NCI-H2081 treated with DMSO at 0.1 percent for 48 hours (cell line): ENCODE data around the gene PRXL2B.

Experiments
- DNase-seq: peaks from one replicate; lab custom pipeline; 2025; lab: John Stamatoyannopoulos, UW

The PRXL2B gene

DNA sequence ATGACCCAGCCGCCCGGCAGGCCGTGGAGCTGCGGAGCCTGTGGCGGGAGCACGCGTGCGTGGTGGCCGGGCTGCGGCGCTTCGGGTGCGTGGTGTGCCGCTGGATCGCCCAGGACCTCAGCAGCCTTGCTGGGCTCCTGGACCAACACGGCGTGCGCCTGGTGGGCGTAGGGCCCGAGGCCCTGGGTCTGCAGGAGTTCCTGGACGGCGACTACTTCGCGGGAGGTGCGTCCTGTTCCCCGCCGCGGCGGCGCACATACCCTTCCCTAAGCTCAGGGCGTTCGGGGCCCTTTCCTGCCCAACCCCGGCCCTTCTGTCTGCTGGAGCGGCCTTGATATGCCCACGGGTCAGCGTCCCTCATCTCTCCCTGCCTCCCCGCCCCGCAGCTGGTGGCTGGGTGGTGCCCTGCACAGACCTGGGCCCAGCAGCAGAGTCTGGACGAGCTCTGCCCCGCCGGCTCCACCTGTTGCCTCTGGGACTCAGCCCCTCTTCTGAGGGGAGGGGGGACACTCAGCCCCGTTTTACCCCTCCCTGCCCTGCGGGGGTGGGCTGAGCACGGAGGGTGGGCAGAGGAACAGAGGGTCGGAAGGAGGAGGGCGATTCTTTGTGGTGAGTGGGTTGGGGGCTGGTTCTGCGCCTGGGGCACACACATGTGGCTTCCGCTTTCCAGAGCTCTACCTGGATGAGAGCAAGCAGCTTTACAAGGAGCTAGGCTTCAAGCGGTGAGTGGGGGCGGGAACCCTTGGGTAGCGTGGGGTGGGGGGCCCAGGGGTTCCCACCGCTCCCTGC lies 688 bp downstream of the PRXL2B start:
- DNase-seq, result no peak

DNA sequence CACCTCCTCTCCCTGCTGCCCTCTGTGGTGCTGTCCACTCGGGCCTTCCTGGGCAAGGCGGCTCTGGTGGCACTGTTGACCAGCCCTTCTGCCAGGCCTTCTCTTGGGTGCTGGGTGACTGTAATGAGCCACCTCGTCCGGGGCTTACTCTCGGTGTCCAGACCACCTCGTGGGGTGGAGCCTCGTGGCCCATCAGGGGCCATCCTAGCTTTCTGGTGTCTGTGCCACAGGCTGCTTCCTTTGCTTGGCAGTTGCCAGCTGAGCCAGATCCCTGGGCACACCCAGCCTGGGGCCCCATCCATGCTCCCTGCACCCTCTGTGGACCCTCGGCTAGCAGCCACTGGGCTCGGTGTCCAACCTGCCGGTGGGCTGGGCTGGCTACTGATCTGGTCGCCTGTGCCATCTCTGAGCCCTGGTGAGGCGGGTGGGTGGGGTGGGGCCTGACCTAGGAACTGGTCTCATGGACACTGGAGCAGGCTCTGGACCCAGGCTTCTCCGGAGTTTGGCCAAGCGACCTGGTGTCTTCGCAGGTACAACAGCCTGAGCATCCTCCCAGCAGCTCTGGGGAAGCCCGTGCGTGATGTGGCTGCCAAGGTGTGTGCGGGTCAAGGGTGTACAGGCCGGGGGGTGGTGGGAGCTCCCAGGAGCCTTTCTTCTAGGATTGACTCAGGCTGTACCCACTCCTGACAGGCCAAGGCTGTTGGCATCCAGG lies 1.4 kb downstream of the PRXL2B start:
- no peak for DNase-seq

DNA sequence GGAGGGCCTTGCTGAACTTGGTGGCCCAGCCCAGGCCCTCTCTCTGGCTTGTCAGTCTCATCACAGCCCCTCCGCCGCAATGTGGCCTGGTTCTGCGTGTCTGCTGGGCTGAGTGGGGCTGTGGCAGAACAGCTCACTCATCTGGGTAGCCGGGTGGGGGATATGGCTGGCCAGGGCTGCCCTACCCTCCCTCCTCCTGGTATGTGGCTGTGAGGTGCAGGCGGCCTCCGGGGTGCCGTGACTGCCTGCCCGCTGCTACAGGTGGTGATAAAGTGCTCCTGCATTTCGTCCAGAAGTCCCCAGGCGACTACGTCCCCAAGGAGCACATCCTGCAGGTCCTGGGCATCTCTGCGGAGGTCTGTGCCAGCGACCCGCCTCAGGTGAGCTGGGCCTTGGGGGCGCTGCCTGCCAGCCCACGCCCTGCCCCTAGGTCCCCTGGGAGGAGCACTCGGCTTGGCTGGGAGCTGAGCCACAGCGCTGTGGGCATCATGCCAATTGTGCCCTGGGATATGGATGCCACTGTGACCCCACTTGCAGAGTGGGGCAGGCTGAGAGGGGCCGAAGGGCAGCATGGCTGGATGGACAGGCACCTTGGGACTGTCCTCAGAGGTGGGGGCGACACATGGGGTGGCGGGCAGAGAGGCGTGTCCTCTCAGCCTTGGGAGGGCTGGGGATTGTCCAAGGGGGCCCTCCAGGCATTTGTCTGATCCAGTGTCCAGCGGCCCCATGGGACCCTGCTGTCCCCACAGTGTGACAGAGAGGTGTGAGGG lies 2.3 kb downstream of the PRXL2B start:
- DNase-seq, result no peak

DNA sequence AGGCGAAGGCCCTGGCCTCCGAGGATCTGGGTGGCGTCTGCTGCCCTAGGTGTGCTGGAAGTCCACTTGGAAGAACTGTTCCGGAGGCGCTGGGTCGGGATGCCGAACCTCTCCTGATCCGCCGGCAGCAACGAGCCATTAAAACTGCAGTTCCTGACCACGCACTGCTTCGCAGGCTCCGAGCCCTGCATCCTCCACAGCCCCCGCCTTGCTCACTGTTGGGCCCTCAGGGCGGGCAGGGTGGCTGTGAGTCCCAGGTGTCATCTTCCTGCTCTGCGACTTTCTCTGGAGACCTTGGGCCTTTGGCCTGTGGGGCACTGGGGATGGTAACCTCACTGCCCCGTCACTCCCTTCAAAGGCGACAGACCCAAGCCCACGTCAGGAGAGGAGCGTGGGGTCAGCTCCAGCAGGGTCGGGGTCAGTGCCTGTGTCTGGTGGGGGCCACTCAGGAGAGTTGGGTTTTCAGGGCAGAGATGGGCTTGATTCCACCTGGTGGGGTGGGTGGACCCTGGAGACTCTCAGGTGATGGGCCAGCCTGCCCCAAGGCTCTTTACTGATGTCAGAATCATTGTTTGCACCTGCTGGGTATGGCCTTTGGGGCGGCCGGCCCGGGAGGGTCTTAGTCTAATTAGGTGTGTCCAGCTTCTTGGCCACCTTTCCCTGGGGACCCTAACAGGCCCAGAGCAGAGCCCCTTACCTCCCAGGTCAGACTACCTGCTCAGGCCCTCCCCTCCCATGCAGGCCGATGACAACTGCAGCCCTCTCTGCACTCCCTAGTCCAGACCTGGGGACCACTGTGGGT lies 3.1 kb downstream of the PRXL2B start:
- DNase-seq, result no peak

DNA sequence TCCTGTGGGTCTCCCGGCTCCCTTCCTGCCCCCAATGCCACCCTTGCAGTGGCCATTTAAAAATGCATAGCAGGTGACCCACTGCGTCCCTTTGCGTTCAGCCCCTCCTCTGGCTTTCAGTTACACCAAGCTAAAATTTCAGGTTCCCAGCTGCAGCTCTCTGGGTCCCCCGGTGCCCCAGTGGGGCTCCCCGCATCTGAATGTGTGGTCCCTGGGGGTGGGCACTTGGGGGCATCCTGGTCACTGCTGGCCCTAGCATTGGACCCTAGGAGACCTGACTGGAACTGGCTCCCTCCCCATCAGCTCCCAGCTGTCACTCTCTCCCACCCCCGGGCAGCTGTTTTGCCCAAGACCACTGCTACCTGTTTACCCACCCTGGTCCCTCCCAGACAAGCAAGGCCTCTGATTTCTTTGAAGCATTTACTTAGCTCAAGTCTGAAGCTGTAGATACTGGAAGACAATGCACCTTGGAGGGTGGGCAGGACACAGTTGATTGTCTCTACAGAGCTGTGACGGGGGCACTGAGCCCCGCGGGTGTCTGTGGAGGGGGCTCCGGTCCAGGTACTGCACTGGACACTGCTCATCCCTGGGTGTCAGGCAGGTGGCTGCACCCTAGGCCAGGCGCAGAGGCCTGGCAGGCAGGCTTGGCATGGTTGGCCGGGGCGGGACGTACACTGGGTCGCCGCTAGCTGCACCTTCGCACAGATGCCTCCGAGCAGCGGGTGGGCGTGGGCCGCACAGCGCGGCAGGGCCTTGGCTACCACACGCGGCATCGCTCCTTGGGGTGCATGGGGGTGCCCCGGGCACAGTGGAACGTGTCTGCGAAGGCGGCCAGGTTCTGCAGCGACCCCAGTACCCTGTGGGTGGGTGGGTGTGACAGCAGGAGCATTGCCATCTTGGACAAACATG lies 3.9 kb downstream of the PRXL2B start:
- DNase-seq, result no peak

DNA sequence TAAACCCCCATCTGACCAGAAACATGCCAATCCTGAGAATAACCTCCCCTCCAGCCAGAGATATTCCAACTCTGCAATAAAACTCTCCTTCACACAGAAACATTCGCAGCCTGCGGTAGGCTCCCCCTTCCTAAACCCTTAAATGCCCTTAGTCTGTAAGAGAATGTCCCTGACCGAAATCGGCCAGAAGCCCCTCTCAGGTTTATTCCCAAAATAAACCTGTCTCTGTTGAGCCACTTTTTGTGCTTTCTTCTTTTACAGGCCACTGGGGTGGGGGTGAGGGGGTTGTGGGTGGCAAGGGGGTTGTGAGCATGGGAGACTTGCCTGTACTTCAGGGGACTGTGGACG lies 4.6 kb downstream of the PRXL2B start:
- DNase-seq, result no peak

DNA sequence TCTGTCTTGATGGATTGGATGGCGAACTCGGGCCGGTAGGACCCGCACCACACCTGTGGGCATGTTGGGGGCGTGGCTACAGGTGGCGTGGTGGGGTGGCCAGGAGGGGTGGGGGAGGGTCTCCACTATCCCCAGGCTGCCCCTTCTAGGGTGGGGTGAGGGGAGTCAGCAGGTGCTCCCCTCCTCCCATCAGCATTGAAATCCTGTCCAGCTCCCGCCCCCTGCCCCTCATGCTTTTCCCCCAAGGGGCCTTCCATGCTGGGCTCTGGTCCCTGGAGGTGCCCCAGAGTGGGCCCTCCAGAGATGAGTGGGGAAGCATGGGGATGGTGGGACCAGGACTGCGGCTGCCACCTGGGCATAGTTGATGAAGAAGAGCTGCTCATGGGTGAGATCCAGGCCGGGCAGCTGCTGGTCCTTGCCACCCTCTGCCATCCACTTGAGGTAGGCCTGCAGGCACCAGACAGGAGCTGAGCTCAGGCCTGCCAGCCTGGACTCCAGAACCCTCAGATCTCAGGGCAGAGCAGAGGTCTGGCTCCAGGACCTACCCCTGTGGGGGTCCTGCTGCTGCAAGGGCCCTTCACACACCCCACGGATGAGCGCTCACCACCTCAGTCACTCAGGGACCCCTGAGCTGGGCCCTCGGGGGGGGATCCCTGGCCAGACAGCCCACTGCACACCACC lies 5.1 kb downstream of the PRXL2B start:
- DNase-seq, result no peak

DNA sequence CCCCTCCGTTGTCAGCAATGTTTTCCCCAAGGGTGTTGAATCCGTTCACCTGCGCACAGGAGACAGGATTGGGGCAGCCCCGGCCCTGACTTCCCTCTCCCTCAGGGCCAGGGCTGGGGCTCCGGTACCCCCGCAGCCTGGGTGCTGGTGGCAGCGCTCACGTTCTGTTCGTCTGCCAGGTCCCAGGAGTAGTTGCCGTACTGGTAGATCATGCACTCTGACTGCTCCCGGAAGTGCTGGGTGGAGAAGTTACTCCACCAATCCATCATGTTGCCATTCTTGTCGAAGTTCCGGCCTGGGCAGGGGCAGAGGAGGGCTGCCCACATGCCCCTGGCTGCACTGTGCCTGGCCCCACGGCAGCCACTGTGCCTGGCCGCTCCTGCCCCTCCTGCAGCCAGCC lies 6.1 kb downstream of the PRXL2B start:
- no peak for DNase-seq

DNA sequence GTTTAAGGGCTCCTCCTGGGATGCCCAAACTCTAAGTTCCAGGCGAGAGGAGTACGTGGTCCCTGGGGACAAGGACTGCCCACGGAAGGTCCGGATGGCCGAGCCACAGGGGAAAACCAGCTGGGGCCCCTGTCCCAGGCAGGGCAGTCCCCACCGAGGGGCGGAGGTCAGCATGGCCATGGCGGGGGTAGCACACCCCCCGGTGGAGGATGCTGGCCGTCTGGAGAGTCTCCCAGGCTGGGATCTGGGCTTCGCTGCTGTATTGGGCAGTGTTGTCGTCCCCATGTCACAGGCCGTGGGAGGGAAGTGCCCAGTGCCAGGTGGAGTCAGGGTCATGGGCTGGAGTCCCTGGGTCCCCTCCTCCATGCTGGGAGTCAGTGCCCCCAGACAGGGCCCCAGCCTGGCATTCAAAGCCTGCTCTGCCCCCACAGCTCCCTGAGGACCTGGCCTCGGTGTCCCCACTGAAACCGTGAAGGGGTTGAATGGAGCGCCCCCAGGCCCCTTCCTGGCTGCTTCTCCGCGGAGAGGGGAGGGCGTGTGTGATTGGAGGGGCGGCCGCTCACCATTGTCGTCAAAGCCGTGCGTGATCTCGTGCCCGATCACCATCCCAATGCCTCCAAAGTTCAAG lies 6.8 kb downstream of the PRXL2B start:
- DNase-seq, result no peak

DNA sequence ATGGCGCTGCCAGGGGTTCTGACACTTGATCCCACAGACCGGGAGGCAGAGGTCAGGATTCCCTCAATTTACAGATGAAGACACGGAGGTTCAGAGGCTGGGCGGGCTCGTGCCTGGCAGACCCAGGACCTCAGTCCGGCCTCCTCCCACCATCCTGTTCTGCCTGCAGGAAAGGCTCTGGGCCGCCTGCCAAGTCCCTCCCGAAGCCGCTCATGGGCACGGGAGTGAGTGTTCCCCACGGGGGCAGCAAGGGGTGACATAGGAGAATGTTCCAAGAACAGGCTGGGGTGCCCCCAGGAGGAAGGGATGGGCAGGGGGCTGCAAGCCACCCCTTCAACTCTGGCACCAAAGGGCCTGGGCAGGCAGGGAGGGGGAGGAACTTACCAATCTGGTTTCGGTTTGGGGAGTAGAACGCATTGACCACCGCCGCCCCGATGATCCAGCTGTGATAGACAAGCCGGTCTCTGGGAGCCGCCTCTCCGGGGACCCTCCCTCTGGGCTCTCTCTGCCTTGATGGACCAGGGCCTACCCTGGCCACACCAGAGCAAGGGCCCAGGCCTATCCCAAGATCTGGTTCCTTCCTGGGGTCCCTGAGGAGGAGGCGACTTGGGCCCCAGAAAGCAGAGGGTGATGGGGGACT lies 7.5 kb downstream of the PRXL2B start:
- no peak for DNase-seq

DNA sequence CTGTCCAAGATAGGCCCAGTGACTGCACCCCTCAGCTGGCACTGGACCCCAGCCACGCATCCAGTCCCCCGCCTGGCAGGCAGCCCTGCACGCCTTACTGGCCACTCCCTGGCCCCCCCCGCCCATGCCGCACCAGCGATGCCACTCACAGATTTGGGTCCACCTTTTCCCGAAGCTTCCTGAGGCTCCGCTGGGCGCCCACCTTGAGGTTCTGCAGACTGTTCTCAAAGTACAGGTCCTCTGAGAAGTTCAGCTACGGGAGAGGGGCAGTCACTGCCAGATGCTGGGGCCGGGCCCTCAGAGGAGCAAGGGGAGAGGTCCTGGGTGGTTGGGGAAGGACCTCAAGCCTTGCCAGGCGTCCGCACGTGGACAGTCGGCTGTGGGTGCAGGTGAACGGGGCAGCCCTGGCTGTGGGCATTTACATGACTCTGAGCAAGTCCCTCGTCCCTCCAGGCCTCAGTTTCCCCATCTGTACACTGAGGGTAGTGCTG lies 8.1 kb downstream of the PRXL2B start:
- DNase-seq, result no peak

DNA sequence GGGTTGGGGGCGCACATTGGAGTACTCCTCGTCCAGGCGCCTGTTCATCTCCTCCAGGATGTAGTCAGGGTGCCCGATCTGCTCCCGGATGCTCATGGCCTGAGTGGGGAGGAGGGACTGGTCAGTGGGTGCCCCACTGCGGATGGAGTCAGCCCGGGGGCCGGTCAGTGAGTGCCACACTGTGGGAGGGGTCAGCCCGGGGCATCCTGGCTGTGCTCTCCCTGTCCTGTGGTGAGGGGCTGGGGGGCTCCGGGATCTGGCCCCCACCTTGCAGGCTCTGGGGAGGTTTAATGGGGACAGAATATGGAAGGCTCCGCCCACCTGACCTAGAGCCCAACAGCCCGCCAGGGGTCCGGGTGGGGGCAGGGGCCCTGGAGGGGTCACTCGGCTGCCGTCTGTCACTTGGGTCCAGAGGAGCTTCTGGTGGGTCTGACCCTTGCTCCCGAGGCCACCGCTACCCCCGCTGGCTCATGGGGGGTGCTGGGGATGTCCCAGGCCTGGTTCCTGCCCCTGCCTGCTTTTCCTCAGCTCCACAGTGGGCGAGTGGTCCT lies 8.8 kb downstream of the PRXL2B start:
- DNase-seq, result no peak

DNA sequence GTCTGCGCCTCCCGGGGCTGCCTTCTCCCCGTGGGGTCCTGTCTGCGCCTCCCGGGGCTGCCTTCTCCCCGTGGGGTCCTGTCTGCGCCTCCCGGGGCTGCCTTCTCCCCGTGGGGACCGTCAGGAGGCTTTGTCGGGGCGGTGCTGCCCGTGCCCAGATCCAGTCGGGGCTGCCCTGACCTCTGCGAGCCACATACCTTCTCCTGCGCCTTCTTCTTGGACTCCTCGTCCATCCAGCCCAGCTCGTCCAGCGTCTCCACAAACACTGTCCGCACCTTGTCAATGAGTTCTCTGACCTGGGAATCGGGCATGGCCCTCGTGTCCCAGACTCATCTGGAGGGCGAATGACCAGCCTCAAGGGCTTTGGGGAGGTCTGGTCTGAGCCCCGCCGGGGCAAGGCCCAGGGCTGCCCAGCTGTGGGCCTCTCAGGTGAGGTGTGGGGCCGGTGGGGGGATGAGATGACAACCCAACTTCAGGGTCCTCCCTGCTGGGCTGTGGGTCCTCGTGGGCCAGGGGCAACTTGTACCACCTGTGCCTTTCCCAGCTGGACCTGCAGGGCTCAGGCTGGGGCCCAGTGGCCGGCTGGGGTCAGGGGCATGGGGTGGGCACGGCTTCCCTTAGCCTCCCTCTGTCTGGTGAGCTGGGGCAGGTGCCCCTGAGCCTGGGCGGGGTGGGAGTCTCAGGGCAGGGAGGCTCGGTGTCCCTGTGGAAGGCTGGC lies 9.4 kb downstream of the PRXL2B start:
- no peak for DNase-seq

DNA sequence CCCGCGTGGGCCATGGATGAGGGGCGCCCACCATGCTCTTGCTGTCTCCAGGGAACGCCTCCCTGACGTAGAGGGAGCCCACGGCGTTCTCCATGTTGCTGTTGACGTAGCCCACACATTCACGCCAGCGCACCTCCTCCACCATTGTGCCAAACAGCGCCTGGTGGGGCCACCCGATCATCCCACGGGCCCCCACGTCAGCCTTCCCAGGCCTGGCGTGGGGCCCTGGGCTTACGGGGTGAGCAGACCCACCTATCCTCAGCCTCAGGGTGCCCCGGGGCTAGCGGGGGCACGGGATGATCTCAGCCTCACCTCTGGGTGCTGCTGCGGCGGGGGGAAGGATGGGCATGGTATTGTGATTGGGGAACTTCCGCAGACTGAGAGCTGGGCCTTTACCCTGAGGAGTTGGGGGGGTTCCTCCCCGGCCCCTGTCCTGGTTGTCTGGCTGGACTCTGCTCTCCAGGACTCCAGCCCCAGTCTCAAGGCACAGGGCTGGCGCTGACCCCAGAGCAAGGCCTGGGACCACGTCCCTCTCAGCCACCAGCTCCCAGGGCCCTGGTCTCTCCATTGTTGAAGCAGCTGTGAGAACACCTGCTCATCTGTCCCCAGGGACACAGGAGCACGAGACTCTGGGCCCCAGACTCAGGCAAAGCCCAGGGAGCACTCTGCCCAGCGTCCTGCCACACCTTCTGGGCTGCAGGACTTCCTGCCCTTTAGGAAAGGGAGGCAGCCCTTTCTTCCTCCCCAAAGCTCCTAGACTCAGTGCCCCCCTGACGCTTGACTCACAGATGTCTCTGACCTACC lies 10.2 kb downstream of the PRXL2B start:
- no peak for DNase-seq

DNA sequence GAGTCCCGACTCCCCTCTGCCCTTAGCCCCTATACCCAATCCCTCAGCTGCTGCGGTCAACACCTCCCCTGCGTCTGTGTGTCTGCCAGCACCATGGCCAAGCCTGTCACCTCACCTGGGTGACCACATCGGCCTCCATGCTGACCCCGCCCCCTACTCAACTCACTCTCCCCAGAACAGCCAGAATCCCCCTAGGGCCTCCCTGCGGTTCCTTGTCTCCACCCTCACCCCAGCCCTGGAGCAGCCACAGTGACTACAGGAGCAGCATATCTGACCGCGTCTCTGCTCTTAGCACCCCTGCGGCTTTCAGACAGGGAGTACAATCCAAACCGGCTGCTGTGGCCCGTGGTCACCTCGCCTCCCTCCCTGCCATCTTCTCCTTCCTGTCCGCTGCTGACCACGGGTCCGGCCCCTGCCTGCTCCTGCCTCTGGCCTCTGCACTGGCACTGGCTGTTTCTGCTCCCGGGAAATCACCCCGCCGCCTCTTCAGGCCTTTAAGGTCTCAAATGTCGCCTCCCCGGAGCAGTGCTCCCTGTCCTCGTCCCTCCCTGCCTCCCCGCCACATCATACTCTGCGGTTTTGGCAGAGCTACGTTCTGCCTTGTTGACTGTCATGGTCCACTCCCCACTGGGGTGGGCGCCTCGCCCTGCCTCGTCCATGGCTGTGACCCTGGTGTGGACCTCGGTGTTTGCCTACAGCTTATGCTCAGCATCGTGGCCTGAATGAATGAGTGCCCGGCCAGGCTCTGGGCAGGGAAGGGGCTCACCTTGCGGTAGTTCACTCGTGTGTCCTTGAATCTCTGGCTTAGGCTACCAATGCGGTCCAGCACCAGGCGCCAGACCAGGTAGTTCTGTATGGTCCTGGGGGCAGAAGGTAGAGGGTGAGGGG lies 11.1 kb downstream of the PRXL2B start:
- DNase-seq, result no peak

DNA sequence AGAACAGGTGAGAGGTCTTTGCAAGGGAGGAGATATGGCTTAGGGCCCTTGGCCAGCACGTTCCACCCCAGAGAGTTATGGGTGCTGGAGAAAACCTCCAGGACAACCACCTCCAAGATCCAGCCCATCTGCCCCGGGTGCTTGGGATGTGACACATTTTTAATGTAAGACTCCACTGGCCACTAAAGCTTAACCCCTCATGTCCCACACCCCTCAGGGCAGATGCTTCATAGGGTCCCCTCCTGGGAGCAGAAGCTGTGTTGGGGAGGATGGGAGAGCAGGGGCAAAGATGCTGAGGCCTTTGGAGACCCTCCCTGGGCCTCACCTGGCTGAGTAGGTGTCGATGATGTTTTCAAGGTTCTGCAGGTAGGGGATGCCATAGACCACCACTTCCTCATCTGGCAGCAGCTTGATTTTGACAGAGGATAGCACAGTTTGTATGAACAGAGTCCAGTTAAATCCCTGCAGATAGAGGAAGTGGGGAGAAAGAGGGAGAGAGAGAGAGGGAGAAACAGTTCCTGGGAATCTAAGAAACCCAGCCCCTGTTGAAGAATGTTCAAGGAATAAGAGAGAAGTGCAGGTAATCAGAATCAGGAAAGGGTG lies 11.9 kb downstream of the PRXL2B start:
- no peak for DNase-seq
